ENCODE measurements around the gene TPD52L1. TPM values are rescaled to one million over a fixed set of nuclear protein-coding genes. Genes with fewer than 3 reads are reported as not detected.

The TPD52L1 gene
- total and polyA plus RNA-seq, 2 of the 4 experiments (the other 2 are of a cell fraction) = 10.2 to 13.5 TPM

DNA sequence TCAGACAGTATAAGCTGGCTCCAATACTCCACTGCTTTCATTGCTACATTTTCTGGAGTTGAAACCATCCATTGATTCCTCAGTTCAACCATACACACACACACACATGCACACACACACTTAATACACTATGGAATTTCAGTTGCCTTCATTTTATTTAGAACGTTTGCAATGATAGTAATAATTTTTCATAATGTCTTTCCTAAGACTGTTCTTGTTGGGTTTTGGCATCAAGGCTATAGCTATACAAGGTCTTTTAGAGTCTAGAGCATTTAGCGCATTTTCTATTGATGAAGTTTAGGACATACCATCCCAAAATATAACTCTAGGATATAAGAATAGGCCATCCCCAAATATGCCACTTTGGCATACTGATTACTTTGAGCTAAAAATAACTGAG is 15.5 kb upstream of the TPD52L1 start:
- ATAC-seq (ENCODE audit: low read depth) = no peak
- Histone ChIP-seq H3K56ac (ENCODE audit: extremely low read depth, insufficient read depth, low read length) (no peak overlapping the region), H3K36me3 (ENCODE audit: control insufficient read depth, insufficient read depth, low read length) (no peaks in the 10 kb centered on the region), H4K91ac (ENCODE audit: insufficient read depth, low read depth, low read length) (no peak overlapping the region), H2BK5ac (ENCODE audit: low read depth, low read length, poor library complexity, severe bottlenecking) (no peak overlapping the region), H3K18ac (ENCODE audit: low read depth, low read length) (no peak overlapping the region), H2AK9ac (replicated peaks; ENCODE audit: low read depth, low read length, poor library complexity) (no peak overlapping the region), H3K23ac (ENCODE audit: low read depth, low read length) (no peak overlapping the region), H3K79me1 (ENCODE audit: low read depth in 1 of 2, low read length in 2 of 2) (no peaks in the 10 kb centered on the region), H3K4me3 (ENCODE audit: insufficient read depth, low read depth, low read length) (no peak overlapping the region), H3K9me1 (ENCODE audit: insufficient read depth, low read length) (no peaks in the 10 kb centered on the region), H3K9ac (ENCODE audit: low read depth, low read length) (no peak overlapping the region), H3K27me3 (ENCODE audit: control insufficient read depth, insufficient read depth, low read length) (no peaks in the 10 kb centered on the region), H3K27ac (ENCODE audit: insufficient read depth, low read length) (no peak overlapping the region), H4K8ac (ENCODE audit: low read depth in 2 of 2, low read length in 2 of 2) (no peak overlapping the region), H2AFZ (replicated peaks; ENCODE audit: low read length, poor library complexity) (no peak overlapping the region), H2BK120ac (ENCODE audit: low read depth, low read length) (no peak overlapping the region), H2BK15ac (ENCODE audit: low read depth, low read length) (no peak overlapping the region), H4K20me1 (ENCODE audit: insufficient read depth, low read length) (no peaks in the 10 kb centered on the region), H4K5ac (ENCODE audit: low read depth, low read length) (no peak overlapping the region), H3K4ac (ENCODE audit: low read depth, low read length) (no peak overlapping the region), H2BK20ac (ENCODE audit: low read depth, low read length) (no peak overlapping the region), H3K14ac (replicated peaks; ENCODE audit: low read depth, low read length) (no peak overlapping the region), H2AK5ac (ENCODE audit: low read depth, low read length) (no peak overlapping the region), H3K9me3 (ENCODE audit: control insufficient read depth, insufficient read depth, low read length) (no peaks in the 10 kb centered on the region), H3K4me2 (ENCODE audit: low read depth, low read length) (no peak overlapping the region), H3K4me1 (ENCODE audit: control insufficient read depth, insufficient read depth, low read length) (peaks cover 3% of the 10 kb centered on the region; the same call in 1 of the 2 replicates)
- intact Hi-C loops (cut with micrococcal nuclease) (no loop called here), dilution Hi-C loops (cut with HindIII; ENCODE audit: low sequenced_read_pairs, unreplicated experiment) (no loop called here), in situ Hi-C loops (cut with MboI; ENCODE audit: low sequenced_read_pairs) (no loop called here)
- no peak for DNase-seq
- no TSS peak for BruUV-seq (replicated peaks)
- POLR2A ChIA-PET (ENCODE audit: unreplicated experiment) = no interaction called here
- no peak for TF ChIP-seq POLR2A (IDR thresholded peaks at IDR 0.05; ENCODE audit: low read depth, low read length)
- TF ChIP-seq MAZ (IDR thresholded peaks at IDR 0.05; ENCODE audit: borderline replicate concordance, low read depth, low read length) = no peak
- TF ChIP-seq CTCF (conservative IDR thresholded peaks at IDR 0.05; ENCODE audit: low read depth, low read length) = no peak
- TF ChIP-seq USF2 (IDR thresholded peaks at IDR 0.05; ENCODE audit: low read depth, low read length) = no peak
- TF ChIP-seq ELK1 (IDR thresholded peaks at IDR 0.05; ENCODE audit: borderline replicate concordance, low read depth, low read length) = no peak
- TF ChIP-seq RAD21 (IDR thresholded peaks at IDR 0.05; ENCODE audit: low read length) = no peak
- no peak for TF ChIP-seq SMC3 (IDR thresholded peaks at IDR 0.05; ENCODE audit: low read depth, low read length)
- no peak for TF ChIP-seq FOS (IDR thresholded peaks at IDR 0.05; ENCODE audit: low read depth, low read length)
- TF ChIP-seq MAFK (IDR thresholded peaks at IDR 0.05; ENCODE audit: low read depth, low read length) = no peak
- no peak for TF ChIP-seq RCOR1 (IDR thresholded peaks at IDR 0.05; ENCODE audit: insufficient replicate concordance, low read length)
- no peak for TF ChIP-seq BHLHE40 (IDR thresholded peaks at IDR 0.05; ENCODE audit: low read depth, low read length)
- TF ChIP-seq NFE2L2 (IDR thresholded peaks at IDR 0.05; ENCODE audit: low read depth, low read length) = no peak
- TF ChIP-seq CEBPB (IDR thresholded peaks at IDR 0.05; ENCODE audit: low read depth, low read length) = no peak
- no peak for TF ChIP-seq MXI1 (IDR thresholded peaks at IDR 0.05; ENCODE audit: borderline replicate concordance, low read depth, low read length)
- TF ChIP-seq RFX5 (IDR thresholded peaks at IDR 0.05; ENCODE audit: low read depth, low read length) = no peak
- TF ChIP-seq CHD1 (IDR thresholded peaks at IDR 0.05; ENCODE audit: low read depth, low read length) = no peak
- no CpG with 5 or more reads among the region's 2 CpGs for WGBS, 2 experiments (ENCODE audit: extremely low coverage in 2 of 2, insufficient read length in 1 of 2)
- CTCF ChIA-PET = no interaction called here

Data from IMR-90 (cell line).